Occipital lobe (tissue), 2 donors: ENCODE measurements around the gene ANKFN1. TPM values are rescaled to one million over a fixed set of nuclear protein-coding genes. Genes with fewer than 3 reads are reported as not detected.

Experiments used
- DNase-seq: peaks from one replicate; lab custom pipeline; 2025; lab: John Stamatoyannopoulos, UW
- total RNA-seq: library from RNA; depleted of rRNA; stranded (reverse); fragments of >200 nt; gene quantifications from one replicate; pipeline ENCODE4 v1.2.3, GENCODE V29; 2014

The ANKFN1 gene, protein sequence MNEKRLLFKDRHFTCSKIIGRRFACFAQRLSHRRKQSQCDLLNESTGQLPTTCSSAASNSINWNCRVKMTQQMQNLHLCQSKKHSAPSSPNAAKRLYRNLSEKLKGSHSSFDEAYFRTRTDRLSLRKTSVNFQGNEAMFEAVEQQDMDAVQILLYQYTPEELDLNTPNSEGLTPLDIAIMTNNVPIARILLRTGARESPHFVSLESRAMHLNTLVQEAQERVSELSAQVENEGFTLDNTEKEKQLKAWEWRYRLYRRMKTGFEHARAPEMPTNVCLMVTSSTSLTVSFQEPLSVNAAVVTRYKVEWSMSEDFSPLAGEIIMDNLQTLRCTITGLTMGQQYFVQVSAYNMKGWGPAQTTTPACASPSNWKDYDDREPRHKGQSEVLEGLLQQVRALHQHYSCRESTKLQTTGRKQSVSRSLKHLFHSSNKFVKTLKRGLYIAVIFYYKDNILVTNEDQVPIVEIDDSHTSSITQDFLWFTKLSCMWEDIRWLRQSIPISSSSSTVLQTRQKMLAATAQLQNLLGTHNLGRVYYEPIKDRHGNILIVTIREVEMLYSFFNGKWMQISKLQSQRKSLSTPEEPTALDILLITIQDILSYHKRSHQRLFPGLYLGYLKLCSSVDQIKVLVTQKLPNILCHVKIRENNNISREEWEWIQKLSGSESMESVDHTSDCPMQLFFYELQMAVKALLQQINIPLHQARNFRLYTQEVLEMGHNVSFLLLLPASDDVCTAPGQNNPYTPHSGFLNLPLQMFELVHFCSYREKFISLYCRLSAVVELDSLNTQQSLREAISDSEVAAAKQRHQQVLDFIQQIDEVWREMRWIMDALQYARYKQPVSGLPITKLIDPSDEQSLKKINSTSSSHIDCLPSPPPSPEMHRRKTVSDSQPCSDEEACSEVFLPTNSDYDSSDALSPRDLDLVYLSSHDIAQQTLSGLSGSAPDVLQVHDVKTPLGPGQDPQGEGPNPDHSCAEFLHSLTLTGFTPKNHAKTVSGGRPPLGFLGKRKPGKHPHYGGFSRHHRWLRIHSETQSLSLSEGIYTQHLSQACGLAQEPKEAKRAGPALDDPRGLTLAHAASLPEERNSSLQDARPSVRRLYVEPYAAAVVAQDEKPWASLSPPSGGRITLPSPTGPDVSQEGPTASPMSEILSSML
- total RNA-seq = 4.4 TPM

DNA sequence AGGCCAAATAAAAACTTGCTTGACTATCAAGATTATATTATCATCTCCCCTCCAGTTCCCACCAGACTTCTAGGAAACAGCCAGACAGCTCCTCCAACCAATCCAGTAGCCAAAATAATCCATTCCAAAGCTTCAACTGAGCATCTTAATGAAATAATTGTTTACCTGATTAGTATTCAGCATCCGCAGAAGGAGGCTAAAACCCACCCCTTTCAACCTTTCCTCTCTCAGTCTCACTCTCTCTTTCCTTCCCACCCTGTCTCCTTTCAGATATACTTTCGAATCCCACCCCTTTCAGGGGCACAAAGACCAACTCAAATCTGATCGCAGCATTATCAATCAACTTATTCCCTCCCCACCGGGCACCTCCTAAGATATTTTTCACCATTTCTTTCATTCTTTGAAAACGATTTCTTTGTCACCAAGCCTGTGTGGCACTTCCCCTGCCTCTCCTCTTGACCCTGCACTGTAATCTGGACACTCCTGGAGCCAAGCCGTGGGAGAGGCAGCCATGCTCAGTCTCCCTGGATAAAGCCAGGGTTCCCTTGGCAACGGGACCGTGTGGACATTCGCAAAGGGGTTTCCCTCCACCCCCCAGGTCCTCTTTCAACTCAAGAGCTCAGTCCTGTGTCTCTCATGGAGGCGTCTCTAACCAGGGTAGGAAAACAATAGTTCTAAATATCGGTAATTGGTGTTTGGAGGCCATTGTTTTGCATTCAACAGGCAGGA, at the start of gene ANKFN1:
Gene ANKFN1 (plus strand): TSS at position 602 of the 729 bp plus-strand sequence. CDS start 59,193 bp downstream, outside the sequence.
- DNase-seq = no peak

DNA sequence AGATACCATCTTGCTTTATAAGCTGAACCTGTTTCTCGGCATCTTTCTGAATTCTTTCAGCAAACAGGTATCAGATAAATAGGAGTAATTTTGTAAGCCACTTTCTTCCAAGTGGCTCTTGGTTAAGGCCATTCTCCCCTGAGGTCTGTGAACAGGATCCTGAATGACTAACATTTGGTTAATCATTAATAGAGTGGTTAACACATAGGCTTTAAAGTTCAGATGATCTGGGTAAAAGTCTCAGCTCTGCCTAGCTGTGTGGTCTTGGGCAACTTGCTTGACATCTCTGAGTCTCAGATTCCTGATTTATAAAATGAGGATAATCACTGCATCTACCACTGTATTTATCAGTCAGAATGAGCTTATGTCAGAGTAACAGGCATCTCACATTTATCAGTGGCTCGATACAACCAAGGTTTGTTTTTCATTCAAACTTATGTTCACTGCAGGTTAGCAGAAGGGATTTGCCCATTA, 44.4 kb upstream of the ANKFN1 start:
- no peak for DNase-seq

DNA sequence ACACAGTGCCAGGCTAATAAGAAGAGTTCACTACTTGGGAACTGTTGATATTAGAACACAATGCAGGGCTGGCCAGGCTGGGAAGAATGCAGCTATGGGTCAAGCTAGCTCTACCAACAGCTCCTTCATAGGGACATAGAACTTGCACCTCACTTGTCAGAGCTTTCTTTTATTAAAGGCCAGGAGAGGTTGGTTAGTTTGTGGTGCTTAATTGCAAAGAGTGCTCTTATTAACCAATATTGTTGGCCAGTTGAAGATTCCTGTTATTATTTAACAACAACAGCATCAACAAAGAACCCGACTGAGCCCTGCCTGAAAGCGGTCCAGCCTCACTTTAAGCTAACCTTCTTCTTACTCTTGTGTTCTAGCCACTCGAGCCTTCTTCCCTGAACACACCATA, 43.4 kb upstream of the ANKFN1 start:
- DNase-seq = no peak

DNA sequence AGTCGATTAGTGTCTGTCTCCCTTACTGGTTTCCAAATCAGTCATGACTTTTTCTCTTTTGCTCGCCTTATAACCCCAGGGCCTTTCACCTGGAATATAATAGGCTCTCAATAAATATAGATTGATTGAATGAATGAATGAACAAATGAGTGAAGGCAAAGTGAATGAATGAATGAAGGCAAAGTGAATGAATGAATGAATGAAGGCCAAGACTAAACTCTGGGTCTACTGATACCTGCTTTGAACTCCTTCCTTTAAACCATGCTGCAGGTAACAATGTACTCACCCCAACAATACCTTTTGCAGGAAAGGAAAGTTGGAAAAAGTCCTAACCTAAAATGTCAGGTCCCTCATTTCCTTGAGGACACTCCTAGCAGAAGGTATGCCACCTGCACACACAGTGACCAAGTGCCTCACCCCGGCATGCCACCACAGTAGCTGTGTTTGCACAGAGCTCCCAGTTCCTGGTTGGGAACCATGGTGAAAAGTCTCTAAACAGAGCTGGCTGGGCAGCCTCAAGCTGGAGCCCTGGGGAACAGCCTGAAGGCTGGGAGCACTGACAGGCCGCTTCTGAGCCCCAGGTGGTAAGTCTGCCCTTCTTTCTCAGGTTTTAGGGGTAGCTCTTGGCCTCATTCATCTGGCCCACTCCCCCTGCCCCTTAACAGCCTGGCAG, 42.7 kb upstream of the ANKFN1 start:
- no peak for DNase-seq

DNA sequence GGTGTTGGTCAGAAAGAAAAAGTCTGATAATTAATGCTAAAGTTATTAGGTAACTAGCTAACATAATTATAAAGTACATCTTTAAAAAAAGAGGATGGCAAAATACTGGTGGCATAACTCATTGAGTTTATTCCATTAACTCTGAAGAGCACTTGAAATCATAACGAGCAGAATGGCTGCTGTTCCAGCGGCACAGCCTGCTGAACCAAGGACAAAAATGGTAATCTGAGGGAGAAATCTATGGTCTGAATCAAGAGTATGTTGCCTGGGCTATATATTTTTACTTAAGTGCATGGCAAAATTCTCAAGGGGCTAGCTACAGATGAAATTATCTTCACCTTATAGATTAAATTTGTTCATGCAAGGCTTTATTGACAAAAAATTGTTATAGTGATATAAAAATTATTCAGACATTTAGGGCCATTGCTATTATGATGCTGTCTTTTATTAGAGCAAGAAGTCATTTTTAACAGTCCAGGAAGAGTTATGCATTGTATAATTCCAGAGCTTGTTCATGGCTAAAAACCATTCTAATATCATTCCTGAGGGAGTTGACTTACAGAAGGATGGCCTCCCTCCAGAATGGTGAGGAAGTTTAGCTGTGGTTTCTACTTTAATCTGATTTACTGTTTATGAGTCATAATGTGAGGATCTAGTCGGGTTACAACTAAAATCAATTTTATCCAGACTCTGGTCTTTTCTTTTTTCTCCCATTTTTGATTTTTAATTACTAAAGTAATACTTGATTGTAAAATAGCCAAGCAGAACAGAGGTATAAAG, 41.4 kb upstream of the ANKFN1 start:
- DNase-seq = no peak

DNA sequence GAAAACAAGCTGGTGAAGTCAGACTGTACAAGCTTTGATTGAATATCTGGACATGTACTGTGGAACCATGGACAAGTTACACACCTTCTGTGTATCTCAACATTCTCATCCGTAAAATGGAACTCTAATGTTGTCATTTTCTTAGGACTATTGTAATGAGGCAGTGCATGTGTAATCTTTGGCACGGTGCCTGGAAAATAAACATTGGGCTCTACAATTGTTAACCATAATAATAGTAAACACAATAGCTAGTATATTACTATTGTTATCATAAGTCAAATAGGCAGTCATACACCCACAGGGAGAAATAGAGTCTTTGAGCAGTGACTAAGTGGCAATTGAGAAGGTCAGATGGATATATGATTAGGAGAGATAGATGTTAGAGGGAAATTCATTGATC, 39.8 kb upstream of the ANKFN1 start:
- DNase-seq = no peak

DNA sequence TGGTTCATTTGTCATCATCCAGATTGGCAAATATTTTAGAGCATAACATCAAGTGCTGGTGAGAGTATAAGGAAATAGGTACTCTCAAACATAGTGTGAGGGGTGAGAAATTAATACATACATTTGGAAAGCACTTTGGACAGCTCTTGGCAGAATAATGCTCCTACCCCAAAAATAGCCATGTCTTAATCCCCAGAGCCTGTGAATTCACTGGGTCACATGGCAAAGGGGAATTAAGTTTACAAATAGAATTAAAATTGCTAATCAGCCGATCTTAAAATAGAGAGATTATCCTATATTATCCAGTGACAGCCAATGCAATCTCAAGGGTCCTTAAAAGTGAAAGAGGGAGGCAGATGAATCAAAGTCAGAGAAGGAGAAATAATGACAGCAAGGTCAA, 38.8 kb upstream of the ANKFN1 start:
- no peak for DNase-seq

DNA sequence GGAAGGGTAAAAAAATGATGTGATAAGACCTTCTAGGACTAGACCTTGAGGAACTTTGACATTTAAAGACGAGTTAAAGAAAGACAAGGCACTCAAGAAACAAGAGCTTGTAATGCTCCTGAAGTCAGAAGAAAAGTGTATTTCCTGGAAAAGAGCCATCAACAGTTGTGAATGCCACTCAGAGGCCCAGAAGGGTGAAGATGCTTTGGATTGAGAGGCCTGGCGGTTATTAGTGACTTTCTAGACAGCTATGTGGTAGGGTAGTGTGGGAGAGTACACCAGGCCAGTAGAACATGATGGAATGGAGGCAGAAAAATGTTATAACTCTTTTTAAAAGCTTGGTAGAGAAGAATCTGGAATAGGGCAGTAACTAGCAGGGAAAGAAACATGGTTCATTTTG, 34.1 kb upstream of the ANKFN1 start:
- DNase-seq = no peak

DNA sequence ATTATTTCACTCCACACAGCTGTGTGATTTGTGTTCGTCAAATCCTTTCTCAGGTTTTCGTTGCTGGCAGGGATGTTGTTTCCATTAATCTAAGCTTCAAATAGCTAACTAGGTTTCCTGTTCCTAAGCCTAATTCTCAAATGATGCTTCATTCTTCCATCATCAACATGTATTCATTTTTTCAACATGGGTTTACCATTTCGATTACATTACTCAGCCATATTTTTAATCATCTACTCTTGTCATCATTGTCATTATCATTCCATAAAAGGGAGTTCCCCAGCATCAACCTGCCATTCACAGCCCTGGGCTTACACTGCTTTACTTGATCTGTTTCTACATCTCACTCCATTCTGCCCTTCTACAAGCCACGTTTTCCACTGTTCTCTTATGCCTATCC, 33.3 kb upstream of the ANKFN1 start:
- no peak for DNase-seq

DNA sequence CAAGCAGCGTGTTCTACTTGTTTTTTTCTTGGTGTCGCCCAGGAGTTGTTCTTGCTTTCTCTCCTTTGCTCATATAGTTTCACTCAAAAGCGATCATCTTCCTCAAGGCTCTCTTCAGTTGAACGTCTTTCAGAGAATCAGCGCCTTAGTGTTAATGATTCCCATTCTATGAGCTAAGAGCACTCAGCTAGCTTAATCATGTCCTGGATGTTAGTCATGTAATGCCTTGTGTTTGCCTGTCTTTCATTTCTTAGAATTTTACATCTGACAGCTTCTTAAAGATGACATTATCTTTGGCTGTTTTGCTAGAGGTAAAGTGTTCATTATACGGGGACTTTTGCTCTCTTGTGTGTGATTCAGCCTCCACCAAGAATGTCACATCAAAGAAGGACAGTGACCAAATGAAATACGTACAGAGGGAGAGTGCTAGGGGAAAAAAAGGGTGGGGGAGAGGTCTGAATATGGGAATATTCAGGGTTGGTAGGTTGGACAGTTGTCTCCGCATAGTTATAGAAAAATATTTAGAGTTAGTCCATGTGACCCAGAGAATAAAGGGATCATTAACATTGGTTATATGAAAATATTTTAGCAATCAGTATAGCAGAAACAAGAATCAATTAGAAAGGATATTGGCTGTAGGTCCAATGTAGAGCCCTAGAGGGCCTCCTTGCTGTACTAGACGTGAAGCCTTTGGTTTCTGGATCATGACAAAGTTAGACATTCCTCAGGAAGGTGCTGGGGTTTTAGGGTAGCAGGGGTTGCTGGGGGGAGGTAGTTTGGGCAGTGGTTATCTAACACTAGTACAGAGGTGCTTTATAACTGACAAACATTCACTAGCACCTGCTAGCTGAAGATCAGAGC, 31.9 kb upstream of the ANKFN1 start:
- DNase-seq = no peak

DNA sequence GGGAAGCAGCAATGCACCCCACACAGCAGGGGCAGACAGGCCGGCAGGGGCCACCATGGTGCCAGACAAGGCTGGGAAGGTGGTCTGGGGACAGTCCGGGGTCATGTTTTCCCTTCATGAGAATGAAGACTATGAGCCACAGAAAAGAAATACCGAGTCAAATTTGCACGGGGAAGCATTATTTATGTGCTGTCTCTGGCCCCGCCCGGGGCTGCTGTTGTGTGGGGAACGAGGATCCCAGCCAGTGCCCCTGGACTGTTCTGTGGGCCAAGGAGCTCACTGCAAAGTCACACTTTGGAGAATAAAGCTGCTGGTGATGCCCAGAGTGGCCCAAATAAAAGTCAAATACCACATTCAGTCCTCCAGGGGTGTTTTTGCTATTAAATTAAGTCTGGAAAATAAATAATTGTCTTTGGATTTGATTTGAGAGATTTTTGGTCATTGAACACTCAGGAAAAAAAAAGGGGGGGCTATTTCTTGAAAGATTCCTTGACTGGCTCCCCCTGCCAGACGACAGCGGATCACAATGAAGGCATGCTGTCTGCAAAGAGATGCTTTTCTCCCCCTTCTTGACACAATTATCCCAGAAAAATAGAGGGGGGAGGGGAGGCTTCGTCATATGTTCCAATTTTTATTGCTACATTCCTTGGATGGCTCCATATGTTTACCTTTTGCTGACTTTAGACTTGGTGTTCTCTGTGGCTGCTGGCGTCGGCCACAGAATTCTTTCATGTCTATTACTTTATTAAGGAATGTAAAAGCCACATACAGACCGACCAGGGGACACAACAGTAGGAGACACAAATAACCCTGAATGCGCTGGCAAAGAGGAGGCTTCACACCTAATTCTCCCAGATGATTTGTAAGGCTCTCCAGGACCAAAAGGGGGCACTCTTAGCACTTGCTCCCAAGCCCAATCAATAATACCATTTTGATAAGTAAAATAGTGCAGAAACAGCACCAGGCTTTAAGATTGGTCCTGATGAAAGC, 27.1 kb upstream of the ANKFN1 start:
- no peak for DNase-seq

DNA sequence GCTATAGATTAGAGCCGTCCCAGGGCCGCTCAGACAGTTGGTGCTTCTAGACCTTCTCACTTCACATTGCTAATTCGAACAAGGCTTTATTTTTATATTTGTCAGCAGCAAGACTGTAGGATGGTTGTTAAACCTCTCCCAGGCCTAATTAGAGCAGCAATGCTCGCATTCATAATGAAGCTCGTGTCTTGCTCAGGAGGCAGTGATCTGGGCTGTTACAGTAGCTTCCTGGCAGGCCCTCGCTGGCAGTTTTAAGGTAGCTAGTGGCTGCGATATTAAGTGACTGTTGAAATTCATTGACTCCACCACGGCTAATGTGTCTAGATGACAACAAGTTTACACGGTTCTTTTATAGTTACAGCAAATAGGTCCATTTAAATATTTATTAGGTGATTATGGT, 23.2 kb upstream of the ANKFN1 start:
- no peak for DNase-seq

DNA sequence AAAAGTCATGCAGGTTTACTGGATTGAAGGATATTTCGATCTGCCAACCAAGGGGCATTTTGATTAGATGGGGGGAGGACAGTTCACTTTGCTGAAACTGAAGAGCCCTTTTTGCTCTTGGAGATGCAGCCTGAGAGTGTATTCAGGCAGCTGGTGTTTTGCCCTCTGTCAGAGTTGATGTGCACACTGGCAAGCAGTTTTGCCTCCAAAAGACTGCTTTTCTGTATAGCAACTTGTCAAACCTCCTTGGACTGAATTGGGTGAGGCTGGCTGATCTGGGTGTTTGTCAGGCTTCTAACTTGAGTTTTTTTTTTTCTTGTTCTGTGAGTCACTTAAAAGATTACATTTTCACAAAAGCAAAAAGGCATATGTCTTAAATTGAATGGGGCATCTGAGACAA, 22.6 kb upstream of the ANKFN1 start:
- DNase-seq = no peak

DNA sequence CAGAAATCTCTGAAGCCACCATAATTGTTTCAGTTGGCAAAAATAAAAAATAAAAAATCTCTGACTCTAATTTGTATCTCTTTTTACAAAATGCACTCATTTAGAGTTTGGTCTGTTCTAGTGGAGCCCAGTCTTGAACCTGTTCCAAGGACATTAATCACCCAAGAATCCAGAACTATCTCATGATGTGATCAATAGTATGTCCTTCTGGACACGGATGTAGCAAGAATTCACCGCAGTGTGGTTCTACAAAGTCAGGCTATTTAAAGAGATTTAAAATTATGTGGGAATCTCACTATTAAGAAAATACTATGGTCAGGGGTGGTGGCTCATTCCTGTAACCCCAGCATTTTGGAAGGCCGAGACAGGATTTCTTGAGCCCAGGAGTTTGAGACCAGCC, 21.8 kb upstream of the ANKFN1 start:
- no peak for DNase-seq

DNA sequence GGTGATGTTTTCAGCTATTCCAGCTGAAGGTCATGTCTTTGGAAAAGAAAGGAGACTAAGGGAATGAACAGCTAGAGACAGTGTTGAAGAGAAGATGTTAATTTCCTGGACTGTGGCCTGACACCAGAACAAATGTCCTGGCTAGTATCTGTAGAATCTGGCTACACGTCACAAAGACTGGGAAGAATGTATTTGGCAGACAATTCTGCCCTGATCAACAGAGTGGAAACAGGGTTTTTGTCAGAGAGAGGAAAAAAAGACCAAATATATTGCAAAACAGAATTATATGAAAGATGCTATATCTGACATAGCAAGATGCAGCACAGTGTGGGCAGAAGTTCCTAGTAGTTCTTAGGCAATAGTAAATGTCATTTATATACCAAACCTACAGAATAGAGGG, 17.0 kb upstream of the ANKFN1 start:
- no peak for DNase-seq

DNA sequence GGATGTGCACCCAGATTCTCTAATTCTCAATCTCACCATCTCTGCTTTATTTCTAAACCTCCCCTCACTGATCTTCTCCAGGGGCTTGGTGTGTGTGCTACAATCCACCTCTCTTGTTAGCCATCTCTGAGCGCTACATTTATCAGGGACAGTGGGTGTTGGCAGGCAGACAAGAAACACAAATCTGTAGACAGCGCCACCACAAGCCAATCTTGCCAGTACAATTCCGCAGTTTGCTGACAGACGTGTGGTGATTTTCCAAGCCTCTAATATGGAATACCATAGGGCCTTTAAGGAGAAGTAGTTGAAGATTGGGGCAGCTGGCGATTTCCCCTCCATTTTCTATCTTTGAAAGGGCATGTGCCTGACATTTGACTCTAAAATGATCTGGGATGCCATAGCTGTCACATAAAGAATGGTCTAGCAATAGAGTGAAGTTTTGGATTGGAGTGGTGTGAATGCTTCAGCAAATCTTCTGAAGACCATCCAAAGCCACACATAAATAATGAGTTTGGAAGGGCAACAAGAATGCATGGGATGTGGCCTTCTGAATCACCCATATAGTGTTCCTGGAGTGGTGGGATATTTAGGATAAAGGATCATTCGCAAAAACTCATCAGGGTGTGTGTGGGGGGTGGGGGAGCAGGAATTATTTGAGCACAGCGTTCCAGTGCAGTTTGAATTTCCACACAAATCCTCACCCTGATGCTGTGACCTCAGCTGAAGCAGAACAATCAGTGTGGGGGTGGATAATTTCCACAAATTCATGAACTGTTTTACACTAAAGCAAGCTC, 12.0 kb upstream of the ANKFN1 start:
- DNase-seq = no peak

DNA sequence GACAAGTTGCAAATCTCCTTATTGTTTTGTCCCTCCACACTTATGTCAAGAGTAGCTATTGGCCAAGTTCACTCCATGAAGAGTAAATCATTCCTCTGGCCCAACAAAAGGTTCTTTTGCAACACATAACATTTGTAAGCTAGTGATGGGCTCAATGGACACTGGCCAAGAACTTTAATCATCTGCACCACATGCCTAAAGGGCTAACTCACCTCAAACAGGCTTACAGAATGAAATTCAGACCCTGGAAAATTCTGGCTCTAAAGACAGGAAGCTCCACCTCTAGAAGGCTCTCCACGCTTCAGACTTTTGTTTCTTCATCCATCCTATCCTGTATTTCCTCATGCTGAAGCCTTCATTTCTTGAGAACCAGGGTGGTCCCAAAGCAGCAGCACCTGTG, 10.9 kb upstream of the ANKFN1 start:
- DNase-seq = no peak
